ENCODE measurements around the gene AQP6.
A peak's percentile ranks its signal among the peaks of the same experiment; 100 is the strongest.

Gene AQP6

GRCh38 chr12:50013361-50014147, 40.8 kb downstream of the AQP6 start:
- no peak overlapping the region for H3K4me3 ChIP-seq (ENCODE audit: low read depth, low read length)
- TF ChIP-seq CTCF (IDR thresholded peaks at IDR 0.05; ENCODE audit: low read depth, low read length), result no peak

GRCh38 chr12:50014342-50014741, 41.6 kb downstream of the AQP6 start:
- no peak for TF ChIP-seq CTCF (IDR thresholded peaks at IDR 0.05; ENCODE audit: low read depth, low read length)
- H3K4me3 ChIP-seq (ENCODE audit: low read depth, low read length), result no peak overlapping the region

GRCh38 chr12:50016501-50017475, 44.0 kb downstream of the AQP6 start:
- TF ChIP-seq CTCF (IDR thresholded peaks at IDR 0.05; ENCODE audit: low read depth, low read length), result no peak
- H3K4me3 ChIP-seq (ENCODE audit: low read depth, low read length), result peak overlapping the region; percentile 37; the same call in 1 of the 2 replicates

GRCh38 chr12:50017641-50018040, 44.9 kb downstream of the AQP6 start:
- no peak for TF ChIP-seq CTCF (IDR thresholded peaks at IDR 0.05; ENCODE audit: low read depth, low read length)
- no peak overlapping the region; the same call in 1 of the 2 replicates for H3K4me3 ChIP-seq (ENCODE audit: low read depth, low read length)

GRCh38 chr12:50018154-50018553, 45.4 kb downstream of the AQP6 start:
- no peak for TF ChIP-seq CTCF (IDR thresholded peaks at IDR 0.05; ENCODE audit: low read depth, low read length)
- H3K4me3 ChIP-seq (ENCODE audit: low read depth, low read length), result no peak overlapping the region

- H3K4me3 ChIP-seq (ENCODE audit: low read depth, low read length), result no peak overlapping the region
- no peak for TF ChIP-seq CTCF (IDR thresholded peaks at IDR 0.05; ENCODE audit: low read depth, low read length)
Observed at GRCh38 chr12:50018968-50019367, 46.2 kb downstream of the AQP6 start.
